Measurements from ENCODE around the gene CNFN. TPM values are rescaled to one million over a fixed set of nuclear protein-coding genes. Genes with fewer than 3 reads are reported as not detected.
"Not testable (repeated sequence)": the region's sequence is repeated elsewhere in the genome, so short reads cannot be mapped to it uniquely, and the experiment has no call there.

Gene CNFN
- total RNA-seq, 1 donor from 2014 or later, result 1.9 TPM

GRCh38 chr19:42351079-42351735 lies 38.9 kb downstream of the CNFN start:
- DNase-seq (ENCODE audit: low spot score), result no peak

- no peak for DNase-seq (ENCODE audit: low spot score)
These were observed 39.7 kb downstream of the CNFN start for GRCh38 chr19:42350417-42350816.

GRCh38 chr19:42349378-42350107 lies 40.6 kb downstream of the CNFN start:
- DNase-seq (ENCODE audit: low spot score), result no peak

- no peak for DNase-seq (ENCODE audit: low spot score)
These were observed 41.9 kb downstream of the CNFN start for GRCh38 chr19:42348211-42348610.

GRCh38 chr19:42345191-42345812 lies 44.8 kb downstream of the CNFN start:
- no peak for DNase-seq (ENCODE audit: low spot score)

- no peak for DNase-seq (ENCODE audit: low spot score)
These were observed 45.7 kb downstream of the CNFN start for GRCh38 chr19:42344336-42344893.

GRCh38 chr19:42343344-42344110 lies 46.6 kb downstream of the CNFN start:
- DNase-seq (ENCODE audit: low spot score), result no peak

GRCh38 chr19:42339922-42340321 lies 50.2 kb downstream of the CNFN start:
- DNase-seq (ENCODE audit: low spot score), result not testable (repeated sequence)

- DNase-seq (ENCODE audit: low spot score), result not testable (repeated sequence)
These were observed 50.8 kb downstream of the CNFN start for GRCh38 chr19:42339126-42339860.

Other genes with a start within 250 kb of the CNFN start
- 35.0 TPM for gene DEDD2, start 172.6 kb downstream of the CNFN start, total RNA-seq
- gene ZNF526, start 170.0 kb downstream of the CNFN start, total RNA-seq, result 12.1 TPM
- 49.8 TPM for gene GSK3A, start 147.7 kb downstream of the CNFN start, total RNA-seq
- gene ERF, start 135.2 kb downstream of the CNFN start, total RNA-seq, result 68.3 TPM
- 93.4 TPM for gene CIC, start 121.0 kb downstream of the CNFN start, total RNA-seq
- gene PRR19, start 88.2 kb downstream of the CNFN start, total RNA-seq, result 0.75 TPM
- 28.6 TPM for gene PAFAH1B3, start 87.7 kb downstream of the CNFN start, total RNA-seq
- gene TMEM145, start 77.0 kb downstream of the CNFN start, total RNA-seq, result 0.63 TPM
- gene MEGF8, start 64.7 kb downstream of the CNFN start, total RNA-seq, result 32.8 TPM
- 20.9 TPM for gene LIPE, start 37.1 kb upstream of the CNFN start, total RNA-seq
- 2.1 TPM for gene CXCL17, start 52.6 kb upstream of the CNFN start, total RNA-seq
- 19.5 TPM for gene CEACAM1, start 138.2 kb upstream of the CNFN start, total RNA-seq
- gene CEACAM8, start 204.6 kb upstream of the CNFN start, total RNA-seq, result not detected